CD4-positive, alpha-beta T cell treated with Interleukin-4 for 1 hour (primary cell): ENCODE data around the gene CDY2A.
"Not testable (repeated sequence)": the region's sequence is repeated elsewhere in the genome, so short reads cannot be mapped to it uniquely, and the experiment has no call there.

ENCODE experiments used
- DNase-seq, 2 donors: peaks; one replicate each; pipeline ENCODE4 v3.0.0-alpha.2; 2020 to 2022

CDY2A gene, protein sequence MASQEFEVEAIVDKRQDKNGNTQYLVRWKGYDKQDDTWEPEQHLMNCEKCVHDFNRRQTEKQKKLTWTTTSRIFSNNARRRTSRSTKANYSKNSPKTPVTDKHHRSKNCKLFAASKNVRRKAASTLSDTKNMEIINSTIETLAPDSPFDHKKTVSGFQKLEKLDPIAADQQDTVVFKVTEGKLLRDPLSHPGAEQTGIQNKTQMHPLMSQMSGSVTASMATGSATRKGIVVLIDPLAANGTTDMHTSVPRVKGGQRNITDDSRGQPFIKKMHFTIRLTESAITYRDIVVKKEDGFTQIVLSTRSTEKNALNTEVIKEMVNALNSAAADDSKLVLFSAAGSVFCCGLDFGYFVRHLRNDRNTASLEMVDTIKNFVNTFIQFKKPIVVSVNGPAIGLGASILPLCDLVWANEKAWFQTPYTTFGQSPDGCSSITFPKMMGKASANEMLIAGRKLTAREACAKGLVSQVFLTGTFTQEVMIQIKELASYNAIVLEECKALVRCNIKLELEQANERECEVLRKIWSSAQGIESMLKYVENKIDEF

DNA sequence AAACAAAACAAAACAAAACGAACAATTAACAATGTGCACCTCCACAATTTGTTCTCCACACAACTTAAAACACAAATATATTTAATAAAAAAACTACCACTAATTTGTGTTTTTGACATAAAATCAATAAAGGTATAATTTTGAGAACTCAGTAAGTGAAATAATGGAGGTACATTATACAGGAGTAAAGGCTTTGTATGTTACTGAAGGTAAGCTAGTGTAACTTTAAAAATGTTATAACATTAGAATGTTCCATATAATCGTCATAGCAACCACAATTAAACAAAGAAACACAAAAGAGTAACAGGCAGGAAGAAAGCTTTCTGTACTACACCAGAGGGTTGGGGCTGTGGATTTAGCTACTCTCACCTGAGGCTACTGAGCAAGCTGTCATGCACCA, at the start of gene CDY2A:
CDY2A (plus strand) TSS at position 301 of the 400 bp plus-strand sequence. CDS start 328 bp downstream, outside the sequence.
- not testable (repeated sequence) for DNase-seq

DNA sequence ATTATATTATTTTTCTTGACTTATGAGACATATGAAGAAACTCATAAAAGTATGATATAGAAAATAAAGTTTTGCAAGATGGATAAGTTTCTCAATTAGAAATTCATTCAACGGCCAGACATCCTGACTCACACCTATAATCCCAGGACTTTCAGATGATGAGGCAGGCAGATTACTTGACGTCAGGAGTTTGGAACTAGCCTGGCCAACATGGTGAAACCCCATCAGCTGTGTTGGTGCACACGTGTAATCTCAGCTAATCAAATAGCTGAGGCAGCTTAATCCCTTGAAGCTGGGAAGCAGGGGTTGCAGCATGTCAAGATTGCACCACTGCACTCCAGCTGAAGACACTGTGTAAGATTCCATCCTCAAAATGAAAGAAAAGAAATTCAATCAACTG, 28.0 kb upstream of the CDY2A start:
- DNase-seq = not testable (repeated sequence)

DNA sequence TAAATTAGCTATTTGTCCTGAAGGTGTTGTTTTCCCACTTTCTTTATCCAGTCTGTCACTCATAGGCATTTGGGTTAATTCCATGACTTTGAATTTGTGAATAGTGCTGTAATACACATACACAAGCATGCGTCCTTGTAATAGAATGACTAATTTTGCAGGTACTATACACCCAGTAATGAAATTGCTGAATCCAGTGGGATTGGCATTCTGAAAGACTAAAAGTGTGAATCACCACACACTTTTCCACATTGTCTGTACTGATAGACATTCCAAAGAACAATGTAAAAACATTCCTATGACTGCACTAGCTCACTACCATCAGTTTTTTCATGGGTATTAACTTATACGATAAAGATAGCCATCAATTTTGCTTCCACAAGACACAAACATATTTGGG, 27.3 kb upstream of the CDY2A start:
- not testable (repeated sequence) for DNase-seq

DNA sequence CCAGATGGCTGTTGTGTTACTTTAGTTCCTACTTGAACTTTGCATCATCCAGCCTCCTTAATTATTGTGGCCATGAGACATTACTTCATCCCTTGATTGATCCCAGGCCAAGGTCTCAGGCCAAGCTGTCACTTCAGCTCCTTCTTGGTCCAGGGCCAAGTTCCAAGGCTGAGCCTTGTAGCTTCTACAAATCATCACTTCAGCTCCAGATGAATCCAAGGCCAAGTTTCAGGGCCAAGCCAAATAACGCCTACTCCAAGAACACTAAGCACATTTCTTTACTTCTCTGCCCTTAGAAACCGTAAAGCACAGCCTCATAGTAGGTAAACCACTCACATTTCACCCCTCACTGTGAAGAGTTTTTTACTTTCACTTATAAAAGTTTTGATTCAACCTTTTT, 1.7 kb upstream of the CDY2A start:
- DNase-seq = not testable (repeated sequence)

DNA sequence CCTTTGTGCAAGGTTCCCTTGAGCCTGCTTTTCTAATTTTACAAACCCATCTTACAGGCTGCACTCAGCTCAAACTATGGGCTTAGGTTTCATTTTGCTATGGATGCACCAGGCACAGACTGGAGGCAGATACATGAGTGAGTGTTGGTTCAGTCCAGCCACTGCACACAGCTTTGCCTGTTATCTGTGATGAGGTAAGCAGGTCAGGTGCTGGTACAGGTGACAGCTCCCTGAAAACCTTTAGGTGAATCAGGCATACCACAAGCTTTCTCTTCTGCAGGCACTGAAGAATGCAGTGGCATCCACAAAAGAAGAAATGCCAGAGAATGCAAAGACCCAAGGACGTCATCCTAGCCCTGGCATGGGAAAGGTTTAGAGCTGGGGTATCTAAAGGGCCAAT, 3.3 kb downstream of the CDY2A start:
- not testable (repeated sequence) for DNase-seq

DNA sequence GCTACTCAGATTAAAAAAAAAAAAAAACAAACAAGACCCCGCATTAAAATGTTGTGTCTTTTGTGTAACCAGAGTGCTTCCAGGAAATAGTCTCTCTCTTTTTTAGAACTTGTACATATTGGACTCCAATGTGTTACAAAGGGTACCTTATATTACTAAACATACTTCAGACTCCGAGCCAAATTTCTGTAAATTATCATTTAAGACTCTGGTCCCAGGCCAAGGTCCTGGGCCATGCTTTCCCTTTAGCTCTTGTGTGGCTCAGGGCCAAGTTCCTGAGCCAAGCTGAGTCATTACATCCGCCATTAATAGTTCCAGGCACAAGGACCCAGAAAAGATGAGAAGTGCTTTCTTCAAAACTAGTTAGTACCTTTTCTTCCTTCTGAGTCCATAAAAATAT, 4.6 kb downstream of the CDY2A start:
- not testable (repeated sequence) for DNase-seq

DNA sequence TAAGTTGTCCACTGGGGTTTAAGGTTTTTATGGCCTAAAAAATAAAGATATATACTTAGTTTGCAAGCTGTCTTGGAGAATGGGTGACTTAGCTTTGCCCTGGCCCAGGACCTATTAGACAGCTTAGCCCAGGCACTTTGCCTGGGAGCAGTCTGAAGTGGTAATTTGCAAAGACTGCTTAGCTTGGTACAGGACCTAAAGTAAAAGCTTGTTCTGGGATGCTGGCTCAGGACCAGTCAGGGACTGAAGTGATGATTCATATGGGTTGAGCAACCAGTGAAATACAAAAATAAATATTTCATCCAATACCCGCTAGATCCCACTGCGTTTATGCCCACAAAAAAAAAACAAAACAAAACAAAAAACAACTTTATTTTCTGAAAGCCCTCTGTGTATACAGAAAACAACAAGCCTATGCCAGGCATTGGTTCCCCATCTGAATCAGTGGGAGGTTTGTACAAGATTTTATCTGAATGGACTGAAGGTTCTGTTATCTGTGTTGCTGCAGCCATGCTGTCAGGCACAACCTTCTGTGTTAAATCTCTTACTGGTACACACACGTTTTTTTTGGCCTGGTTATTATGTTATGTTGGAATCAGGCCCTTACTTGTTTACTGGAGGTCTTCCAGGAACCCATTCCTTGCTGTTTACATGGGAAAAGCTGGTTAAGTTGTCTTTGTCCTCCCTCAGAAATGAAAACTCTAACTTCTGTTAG, 8.7 kb downstream of the CDY2A start:
- not testable (repeated sequence) for DNase-seq

DNA sequence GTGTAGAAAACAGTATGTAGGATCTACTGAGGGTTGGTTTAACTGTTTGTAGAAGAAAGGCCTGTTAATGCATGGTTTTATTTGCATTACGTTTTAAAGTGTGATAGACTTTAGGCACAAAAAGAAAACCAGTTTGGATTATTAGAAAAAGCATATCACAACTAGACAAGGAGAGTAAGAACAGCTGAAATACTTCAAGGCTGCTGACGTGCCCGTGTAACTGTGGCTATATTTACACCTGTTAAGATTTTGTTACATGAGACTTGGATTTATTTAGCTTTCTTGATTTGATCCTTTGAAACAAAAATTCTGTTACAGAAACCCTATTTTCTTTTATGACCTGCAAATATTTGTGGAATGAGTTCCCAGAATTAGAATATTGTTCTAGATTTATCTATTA, 9.3 kb downstream of the CDY2A start:
- DNase-seq = not testable (repeated sequence)

DNA sequence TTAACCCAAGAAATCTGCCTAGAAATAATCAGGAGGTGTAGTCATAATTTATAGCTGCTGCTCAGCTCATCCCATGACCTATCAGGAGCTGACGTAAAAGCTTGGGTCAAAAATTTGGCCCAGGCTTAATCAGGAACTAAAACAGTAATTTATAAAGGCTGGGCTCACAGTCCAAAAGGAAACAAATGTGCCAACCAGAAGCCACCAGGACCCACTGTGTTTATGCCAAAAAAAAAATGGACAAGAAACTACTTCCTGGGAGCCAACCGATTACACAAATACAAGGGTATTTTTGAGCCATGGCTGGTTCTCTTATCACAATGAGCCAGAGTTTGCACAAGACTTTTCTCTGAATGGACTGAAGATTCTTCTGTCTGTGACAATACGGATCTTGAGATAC, 19.4 kb downstream of the CDY2A start:
- DNase-seq = not testable (repeated sequence)

DNA sequence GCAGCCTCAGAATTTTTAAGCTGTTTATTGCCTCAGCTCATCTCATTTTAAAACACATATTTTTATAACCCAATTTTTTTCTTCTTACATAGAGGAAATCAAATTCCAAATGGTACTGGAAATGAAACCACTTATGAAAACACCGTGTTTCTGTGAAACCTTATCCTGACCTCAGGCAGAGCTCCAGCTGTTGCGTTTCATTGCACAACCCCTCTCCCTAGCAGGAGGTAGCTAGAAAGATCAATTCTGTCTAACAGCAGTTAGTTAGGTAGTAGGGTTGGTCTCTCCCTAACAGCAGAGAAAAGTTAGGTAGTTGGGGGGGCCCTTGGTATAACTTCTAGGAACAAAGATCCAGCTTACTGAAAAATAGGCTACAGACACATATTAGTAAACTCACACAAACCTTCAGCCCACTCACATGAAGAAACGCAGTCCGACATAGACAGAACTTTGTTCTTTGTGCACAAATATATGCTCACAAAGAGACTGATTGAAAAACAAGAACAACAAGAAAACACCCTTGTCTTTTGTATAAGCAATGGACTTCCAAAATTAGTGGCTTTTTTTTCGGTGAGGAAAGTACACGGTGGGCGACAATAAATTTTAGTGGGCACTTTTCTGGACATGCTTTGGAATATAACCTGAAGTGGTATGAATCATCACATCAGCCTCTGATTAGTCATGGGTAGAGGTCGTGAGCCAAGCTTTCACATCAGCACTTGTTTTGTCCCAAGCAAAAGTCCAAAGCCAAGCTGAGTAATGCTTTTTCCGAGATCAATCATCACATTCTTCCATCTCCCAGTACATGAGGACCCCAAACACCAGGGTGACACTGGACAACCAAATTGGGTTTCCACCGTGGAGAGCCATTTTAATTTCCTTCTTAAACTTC, 22.8 kb downstream of the CDY2A start:
- DNase-seq = not testable (repeated sequence)

DNA sequence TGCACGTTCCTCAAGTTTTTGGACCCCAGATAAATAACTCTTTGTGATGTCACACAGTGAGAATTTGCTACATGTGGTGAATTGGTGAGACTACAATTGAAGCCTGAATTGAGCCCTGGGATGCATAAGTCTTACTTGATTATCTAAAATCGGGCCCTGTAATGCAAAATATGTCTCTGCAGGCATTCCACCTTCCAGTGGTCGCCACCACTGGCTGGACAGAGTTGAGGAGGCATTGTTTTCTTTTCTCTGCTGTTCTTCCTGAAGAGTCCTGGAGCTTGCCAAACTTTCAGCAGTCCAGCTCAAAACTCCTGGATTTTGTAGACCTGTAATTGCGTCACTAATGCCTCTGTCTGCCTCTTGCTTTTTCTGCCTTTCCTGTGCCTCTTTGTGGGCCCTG, 23.5 kb downstream of the CDY2A start:
- DNase-seq = not testable (repeated sequence)

DNA sequence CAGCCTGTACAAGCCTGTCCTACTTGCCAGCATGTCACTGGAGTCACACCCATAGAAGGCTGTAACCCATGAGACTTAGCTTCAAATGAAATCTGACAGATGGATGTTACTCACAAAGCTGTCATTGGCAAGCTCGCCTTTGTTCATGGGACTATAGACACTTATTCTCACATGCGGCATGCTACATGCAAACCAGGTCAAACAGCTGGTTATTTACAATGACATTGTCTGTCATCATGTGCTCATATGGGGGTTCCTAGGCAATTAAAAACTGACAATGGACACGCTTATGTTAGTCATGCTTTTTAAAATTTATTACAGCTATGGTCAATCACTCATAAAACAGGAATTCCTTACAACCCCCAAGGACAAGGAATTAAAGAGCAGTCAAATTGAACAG, 30.9 kb downstream of the CDY2A start:
- DNase-seq = not testable (repeated sequence)

DNA sequence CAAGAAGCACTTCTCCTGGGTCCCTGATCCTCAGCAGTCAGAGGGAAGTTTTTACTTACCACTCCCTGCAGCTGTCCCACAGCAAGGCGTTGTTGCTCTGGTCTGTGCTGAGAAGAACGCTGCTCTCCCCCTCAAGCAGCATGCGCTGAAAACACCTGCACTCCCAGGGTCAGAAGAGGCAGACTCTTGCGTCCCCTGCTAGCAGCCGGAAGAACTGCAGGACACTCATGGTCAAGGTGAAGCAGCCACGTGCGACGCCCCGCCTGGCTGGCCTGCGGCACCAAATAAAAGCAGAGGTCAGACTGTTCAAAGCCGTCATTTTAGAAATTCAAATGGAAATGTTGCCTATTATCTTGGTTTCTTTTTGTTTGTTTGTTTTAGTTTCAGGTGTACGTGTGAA, 47.9 kb downstream of the CDY2A start:
- not testable (repeated sequence) for DNase-seq
